C1 segment of cervical spinal cord (tissue), 14 donors: Measurements from ENCODE around the gene TLE4.
A peak's percentile ranks its signal among the peaks of the same experiment; 100 is the strongest.
"Not testable (repeated sequence)": the region's sequence is repeated elsewhere in the genome, so short reads cannot be mapped to it uniquely, and the experiment has no call there.

Experiments
- DNase-seq, 14 donors: peaks; one replicate each; lab custom pipeline; 2025; lab: John Stamatoyannopoulos, UW

TLE4 gene

GRCh38 chr9:79603222-79603920, 31.6 kb downstream of the TLE4 start:
- no peak for DNase-seq

GRCh38 chr9:79604149-79604548, 32.4 kb downstream of the TLE4 start:
- DNase-seq = no peak

GRCh38 chr9:79604921-79605562, 33.3 kb downstream of the TLE4 start:
- DNase-seq = no peak

- DNase-seq = not testable (repeated sequence)
Measured at GRCh38 chr9:79606529-79606928, 34.8 kb downstream of the TLE4 start.

GRCh38 chr9:79609468-79610018, 37.8 kb downstream of the TLE4 start:
- DNase-seq = no peak

- peak in 2 of 14 donors; percentile 11 to 13 for DNase-seq
Measured at GRCh38 chr9:79610019-79610631, 38.4 kb downstream of the TLE4 start.

GRCh38 chr9:79610791-79611614, 39.2 kb downstream of the TLE4 start:
- peak in 1 of 14 donors; percentile 32 for DNase-seq

- peak in 1 of 14 donors; percentile 41 for DNase-seq
Measured at GRCh38 chr9:79613145-79613544, 41.4 kb downstream of the TLE4 start.

GRCh38 chr9:79615038-79615437, 43.3 kb downstream of the TLE4 start:
- DNase-seq = peak in 1 of 14 donors; percentile 95

GRCh38 chr9:79616013-79616412, 44.2 kb downstream of the TLE4 start:
- peak in 1 of 14 donors; percentile 83 for DNase-seq

GRCh38 chr9:79616971-79617370, 45.2 kb downstream of the TLE4 start:
- no peak for DNase-seq

- DNase-seq = peak in 1 of 14 donors; percentile 10
Measured at GRCh38 chr9:79617395-79617794, 45.6 kb downstream of the TLE4 start.

GRCh38 chr9:79619930-79620329, 48.2 kb downstream of the TLE4 start:
- no peak for DNase-seq

GRCh38 chr9:79621916-79622575, 50.3 kb downstream of the TLE4 start:
- DNase-seq = no peak

- DNase-seq = peak in 1 of 14 donors; percentile 9
Measured at GRCh38 chr9:79623799-79624721, 52.3 kb downstream of the TLE4 start.

GRCh38 chr9:79629721-79630120, 58.0 kb downstream of the TLE4 start:
- DNase-seq = no peak

GRCh38 chr9:79630521-79631403, 59.0 kb downstream of the TLE4 start:
- no peak for DNase-seq

GRCh38 chr9:79632060-79632459, 60.3 kb downstream of the TLE4 start:
- no peak for DNase-seq

GRCh38 chr9:79632705-79633104, 60.9 kb downstream of the TLE4 start:
- no peak for DNase-seq
